Fibroblast of skin of right biceps (primary cell): ENCODE results near the gene SYT5.
"Not testable (repeated sequence)": the region's sequence is repeated elsewhere in the genome, so short reads cannot be mapped to it uniquely, and the experiment has no call there.

ENCODE experiments used
- DNase-seq: peaks from one replicate; pipeline ENCODE4 v3.0.0-alpha.2; 2013

Gene SYT5

GRCh38 chr19:55206664-55207500 is 26.8 kb upstream of the SYT5 start:
- DNase-seq: peak; percentile 90

- not testable (repeated sequence) for DNase-seq
Observed at GRCh38 chr19:55202199-55202598, 22.1 kb upstream of the SYT5 start.

- DNase-seq: no peak
Observed at GRCh38 chr19:55199620-55200204, 19.6 kb upstream of the SYT5 start.

- no peak for DNase-seq
Observed at GRCh38 chr19:55198651-55199050, 18.6 kb upstream of the SYT5 start.

- DNase-seq: no peak
Observed at GRCh38 chr19:55197528-55197927, 17.4 kb upstream of the SYT5 start.

- no peak for DNase-seq
Observed at GRCh38 chr19:55196803-55197202, 16.7 kb upstream of the SYT5 start.

GRCh38 chr19:55193481-55193880 is 13.4 kb upstream of the SYT5 start:
- DNase-seq: no peak

- peak; percentile 87 for DNase-seq
Observed at GRCh38 chr19:55189403-55189835, 9.3 kb upstream of the SYT5 start.

- no peak for DNase-seq
Observed at GRCh38 chr19:55188625-55189024, 8.5 kb upstream of the SYT5 start.

GRCh38 chr19:55186080-55186479 is 6.0 kb upstream of the SYT5 start:
- DNase-seq: no peak

- DNase-seq: no peak
Observed at GRCh38 chr19:55181740-55182139, 1.7 kb upstream of the SYT5 start.

- peak; percentile 82 for DNase-seq
Observed at GRCh38 chr19:55178781-55179599, 1.1 kb downstream of the SYT5 start.

- DNase-seq: no peak
Observed at GRCh38 chr19:55176076-55176475, 4.0 kb downstream of the SYT5 start.

GRCh38 chr19:55175117-55175867 is 4.8 kb downstream of the SYT5 start:
- no peak for DNase-seq

GRCh38 chr19:55174425-55175116 is 5.5 kb downstream of the SYT5 start:
- DNase-seq: no peak

GRCh38 chr19:55173714-55174409 is 6.2 kb downstream of the SYT5 start:
- DNase-seq: peak; percentile 78

GRCh38 chr19:55173186-55173713 is 6.8 kb downstream of the SYT5 start:
- DNase-seq: no peak

- peak; percentile 80 for DNase-seq
Observed at GRCh38 chr19:55172741-55173140, 7.3 kb downstream of the SYT5 start.

- not testable (repeated sequence) for DNase-seq
Observed at GRCh38 chr19:55172318-55172717, 7.8 kb downstream of the SYT5 start.

GRCh38 chr19:55171440-55171839 is 8.6 kb downstream of the SYT5 start:
- no peak for DNase-seq

- DNase-seq: no peak
Observed at GRCh38 chr19:55169136-55169535, 11.0 kb downstream of the SYT5 start.
